Trophoblast cell (in vitro differentiated cells and primary cell): Measurements from ENCODE around the gene MYH10.

ENCODE experiments used
- DNase-seq, 2 donors: peaks; one replicate each; pipeline ENCODE4 v3.0.0-alpha.2; 2016
- H2AFZ ChIP-seq: 2 replicates; pipeline ENCODE4 v1.6.1; 2013; ENCODE audit warnings: low read length, moderate library complexity, mild to moderate bottlenecking; ENCODE audit not compliant: insufficient read depth, poor library complexity
- H2AK5ac ChIP-seq: 2 replicates; pipeline ENCODE4 v1.6.1; 2013; ENCODE audit warnings: mild to moderate bottlenecking, low read length
- H2BK120ac ChIP-seq: 2 replicates; pipeline ENCODE4 v1.6.1; 2013; ENCODE audit warnings: low read length, mild to moderate bottlenecking, moderate library complexity; ENCODE audit not compliant: insufficient read depth, poor library complexity
- H2BK12ac ChIP-seq: 2 replicates; pipeline ENCODE4 v1.6.1; 2013; ENCODE audit warnings: mild to moderate bottlenecking, low read length, moderate library complexity
- H2BK5ac ChIP-seq: 2 replicates; pipeline ENCODE4 v1.6.1; 2013; ENCODE audit warnings: low read length, low read depth, moderate library complexity, mild to moderate bottlenecking; ENCODE audit not compliant: poor library complexity
- H3K14ac ChIP-seq: 2 replicates; pipeline ENCODE4 v1.6.1; 2013; ENCODE audit warnings: mild to moderate bottlenecking, low read length
- H3K18ac ChIP-seq: 2 replicates; pipeline ENCODE4 v1.6.1; 2013; ENCODE audit warnings: mild to moderate bottlenecking, low read length
- H3K23ac ChIP-seq: 2 replicates; pipeline ENCODE4 v1.6.1; 2013; ENCODE audit warnings: low read length
- H3K27ac ChIP-seq: 2 replicates; pipeline ENCODE4 v1.5.1; 2013; ENCODE audit warnings: low read depth, mild to moderate bottlenecking, inconsistent platforms, low read length, moderate library complexity
- H3K27me3 ChIP-seq: 2 replicates; pipeline ENCODE4 v1.6.1; 2013; ENCODE audit warnings: inconsistent platforms, mild to moderate bottlenecking, low read length, moderate library complexity; ENCODE audit not compliant: insufficient read depth
- H3K36me3 ChIP-seq, 2 experiments: 1 replicate in 1 of 2; 2 replicates in 1 of 2; pipeline ENCODE4 v1.6.1; 2013; ENCODE audit warnings: low read length in 2 of 2, mild to moderate bottlenecking in 2 of 2, moderate library complexity in 1 of 2; ENCODE audit not compliant: insufficient read depth in 2 of 2, control insufficient read depth in 1 of 2
- H3K4ac ChIP-seq: 2 replicates; pipeline ENCODE4 v1.6.1; 2013; ENCODE audit warnings: low read depth, mild to moderate bottlenecking, low read length, moderate library complexity
- H3K4me1 ChIP-seq, 2 experiments: 1 replicate in 1 of 2; 2 replicates in 1 of 2; pipeline ENCODE4 v1.6.1; 2013; ENCODE audit warnings: low read length in 2 of 2, mild to moderate bottlenecking in 2 of 2, moderate library complexity in 1 of 2; ENCODE audit not compliant: insufficient read depth in 2 of 2, control insufficient read depth in 1 of 2
- H3K4me2 ChIP-seq: 2 replicates; pipeline ENCODE4 v1.6.1; 2013; ENCODE audit warnings: inconsistent platforms, mild to moderate bottlenecking, low read length, moderate library complexity
- H3K4me3 ChIP-seq: 2 replicates; pipeline ENCODE4 v1.5.1; 2013; ENCODE audit warnings: mild to moderate bottlenecking, low read depth, low read length, inconsistent platforms
- H3K79me1 ChIP-seq: one replicate; pipeline ENCODE4 v1.6.1; 2013; ENCODE audit warnings: low read length
- H3K79me2 ChIP-seq: 2 replicates; pipeline ENCODE4 v1.6.1; 2013; ENCODE audit warnings: low read length, mild to moderate bottlenecking; ENCODE audit not compliant: control insufficient read depth, insufficient read depth, poor library complexity
- H3K9ac ChIP-seq: 2 replicates; pipeline ENCODE4 v1.6.1; 2013; ENCODE audit warnings: mild to moderate bottlenecking, low read length
- H3K9me3 ChIP-seq: 2 replicates; pipeline ENCODE4 v1.6.1; 2013; ENCODE audit warnings: low read depth, mild to moderate bottlenecking, control low read depth, inconsistent platforms, low read length; ENCODE audit not compliant: insufficient read depth
- H4K12ac ChIP-seq: 2 replicates; pipeline ENCODE4 v1.6.1; 2013; ENCODE audit warnings: low read depth, mild to moderate bottlenecking, low read length, moderate library complexity
- H4K8ac ChIP-seq: 2 replicates; pipeline ENCODE4 v1.6.1; 2013; ENCODE audit warnings: low read depth, mild to moderate bottlenecking, low read length, moderate library complexity
- H4K91ac ChIP-seq: one replicate; pipeline ENCODE4 v1.6.1; 2013; ENCODE audit warnings: low read depth, mild to moderate bottlenecking, low read length, moderate library complexity
- WGBS: extraction: QIAGEN DNeasy Blood & Tissue Kit; methylation state at CpG from one replicate; pipeline ENCODE4 v1.1.7; 2013; ENCODE audit warnings: missing lambda C conversion rate; ENCODE audit not compliant: insufficient read length, insufficient coverage; ENCODE audit errors: extremely low coverage; 5-methylcytosine and 5-hydroxymethylcytosine counted together

The MYH10 gene

DNA sequence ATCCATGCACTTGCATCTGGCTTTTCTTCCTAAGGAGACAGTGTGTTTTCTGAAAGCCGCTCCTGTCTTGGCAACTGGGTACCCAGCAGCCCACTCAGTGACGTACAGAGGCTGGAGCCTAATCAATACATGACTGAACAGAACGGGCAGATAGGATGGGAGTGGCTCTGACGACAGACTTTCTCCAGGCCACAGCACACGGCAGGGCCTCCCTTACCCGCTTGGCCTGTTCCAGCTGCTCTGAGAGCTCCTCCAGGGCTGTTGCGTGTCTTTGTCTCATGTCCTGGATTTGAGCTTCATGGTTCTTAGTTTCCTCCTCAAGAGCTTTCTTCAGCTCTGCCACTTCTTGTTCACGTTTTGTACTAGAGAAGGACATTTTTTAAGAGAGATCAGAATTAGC lies 129.9 kb downstream of the MYH10 start:
- H2BK12ac ChIP-seq, result no peak overlapping the region
- H3K4me1 ChIP-seq, result no peaks in the 10 kb centered on the region
- H3K23ac ChIP-seq, result no peak overlapping the region
- H3K27me3 ChIP-seq, result no peaks in the 10 kb centered on the region
- no peak overlapping the region for H3K18ac ChIP-seq
- H3K9me3 ChIP-seq, result peaks cover 4% of the 10 kb centered on the region
- H3K79me1 ChIP-seq, result no peaks in the 10 kb centered on the region
- DNase-seq, result no peak
- H4K91ac ChIP-seq, result no peak overlapping the region
- no peak overlapping the region for H3K4ac ChIP-seq
- H3K9ac ChIP-seq, result no peak overlapping the region
- H2BK120ac ChIP-seq, result no peak overlapping the region
- no peak overlapping the region for H4K8ac ChIP-seq
- H3K36me3 ChIP-seq, result peaks cover 60 to 79% of the 10 kb centered on the region in 2 experiments
- no peak overlapping the region for H3K14ac ChIP-seq
- H4K12ac ChIP-seq, result no peak overlapping the region
- H3K27ac ChIP-seq, result no peak overlapping the region
- no CpG with 5 or more reads among the region's 8 CpGs for WGBS
- no peak overlapping the region for H2AK5ac ChIP-seq
- H2AFZ ChIP-seq, result no peak overlapping the region
- no peak overlapping the region for H3K4me3 ChIP-seq
- H2BK5ac ChIP-seq, result no peak overlapping the region
- no peak overlapping the region for H3K4me2 ChIP-seq
- H3K79me2 ChIP-seq, result no peaks in the 10 kb centered on the region

DNA sequence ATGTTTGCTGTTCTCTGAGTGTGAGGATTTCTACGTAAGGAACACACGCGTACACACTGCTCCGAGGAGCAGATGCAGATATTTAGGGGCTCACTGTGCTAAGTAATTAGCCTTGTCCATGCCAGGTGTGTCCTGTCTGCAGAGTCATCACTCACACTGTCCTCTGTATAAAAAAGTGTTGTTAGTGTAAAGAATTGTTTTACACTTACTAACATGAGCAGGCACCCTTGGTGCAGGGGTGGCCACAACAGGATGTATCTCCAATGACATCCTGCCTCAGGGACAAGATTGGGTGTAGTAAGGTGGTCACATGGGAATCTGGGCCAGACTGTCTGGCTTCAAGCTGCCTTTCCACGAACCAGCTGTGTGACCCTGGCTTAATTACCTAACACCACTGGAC lies 130.9 kb downstream of the MYH10 start:
- Histone ChIP-seq H4K91ac (no peak overlapping the region), H3K79me2 (no peaks in the 10 kb centered on the region), H2BK5ac (no peak overlapping the region), H3K4ac (no peak overlapping the region), H3K4me1 (no peaks in the 10 kb centered on the region), H2BK12ac (no peak overlapping the region), H3K23ac (no peak overlapping the region), H3K79me1 (no peaks in the 10 kb centered on the region), H3K36me3 (peaks cover 58 to 80% of the 10 kb centered on the region in 2 experiments), H3K14ac (no peak overlapping the region), H3K27me3 (no peaks in the 10 kb centered on the region), H2AFZ (no peak overlapping the region), H3K9ac (no peak overlapping the region), H3K18ac (no peak overlapping the region), H3K27ac (no peak overlapping the region), H2BK120ac (no peak overlapping the region), H3K4me3 (no peak overlapping the region), H2AK5ac (no peak overlapping the region), H4K12ac (no peak overlapping the region), H4K8ac (no peak overlapping the region), H3K9me3 (peaks cover 4% of the 10 kb centered on the region), H3K4me2 (no peak overlapping the region)
- DNase-seq, result no peak
- no CpG with 5 or more reads among the region's 5 CpGs for WGBS

DNA sequence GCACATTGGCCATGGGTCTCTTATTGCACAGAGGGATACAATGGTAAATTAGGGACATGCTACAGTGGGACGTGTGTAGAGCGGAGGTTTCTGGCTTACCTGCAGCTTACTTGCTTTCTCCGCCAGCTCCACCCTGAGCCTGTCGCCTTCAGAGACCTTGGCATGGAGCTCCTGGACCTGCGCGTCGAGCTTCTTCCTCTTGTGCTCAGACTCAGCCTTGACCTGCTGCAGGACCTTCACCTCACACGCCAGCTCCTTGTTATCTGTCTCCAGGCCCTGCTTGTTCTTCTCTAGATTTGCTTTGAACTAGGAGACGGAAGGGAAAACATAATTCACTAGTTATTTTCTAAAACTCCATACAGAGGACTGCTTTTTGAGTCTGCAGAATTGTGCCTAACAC lies 131.4 kb downstream of the MYH10 start:
- Histone ChIP-seq H3K4me2 (no peak overlapping the region), H2AFZ (no peak overlapping the region), H3K23ac (no peak overlapping the region), H3K79me1 (no peaks in the 10 kb centered on the region), H2BK120ac (no peak overlapping the region), H2BK12ac (no peak overlapping the region), H3K36me3 (peaks cover 56 to 79% of the 10 kb centered on the region in 2 experiments), H3K9ac (no peak overlapping the region), H4K12ac (no peak overlapping the region), H4K8ac (no peak overlapping the region), H2BK5ac (no peak overlapping the region), H3K18ac (no peak overlapping the region), H3K79me2 (no peaks in the 10 kb centered on the region), H3K14ac (no peak overlapping the region), H2AK5ac (no peak overlapping the region), H3K27me3 (no peaks in the 10 kb centered on the region), H3K4me3 (no peak overlapping the region), H3K4ac (no peak overlapping the region), H3K27ac (no peak overlapping the region), H3K9me3 (peaks cover 4% of the 10 kb centered on the region), H3K4me1 (no peaks in the 10 kb centered on the region), H4K91ac (no peak overlapping the region)
- DNase-seq, result no peak
- WGBS, result no CpG with 5 or more reads among the region's 9 CpGs

DNA sequence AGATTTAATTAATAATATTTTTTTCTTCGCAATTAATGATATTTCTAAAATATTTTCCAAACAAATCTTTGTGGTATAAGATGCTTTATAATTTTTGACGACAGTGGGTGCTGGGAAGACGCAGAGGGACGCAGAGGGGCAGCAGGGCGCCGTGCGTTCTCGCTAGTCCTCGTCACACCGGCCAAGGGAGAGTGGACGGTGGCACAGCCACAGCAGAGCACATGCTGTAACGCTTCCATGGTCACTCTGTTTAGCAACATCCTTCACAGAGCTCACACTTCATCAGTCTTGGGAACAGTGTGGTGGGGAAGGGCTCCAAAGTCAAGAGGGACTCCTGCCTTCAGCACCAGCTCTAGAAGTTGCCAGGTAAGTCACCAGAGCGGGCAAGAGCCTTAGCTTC lies 134.4 kb downstream of the MYH10 start:
- no CpG with 5 or more reads among the region's 13 CpGs for WGBS
- no peak overlapping the region for H3K4me3 ChIP-seq
- no peak overlapping the region for H2BK12ac ChIP-seq
- H3K9ac ChIP-seq, result no peak overlapping the region
- no peak overlapping the region for H3K23ac ChIP-seq
- no peak overlapping the region for H3K27ac ChIP-seq
- no peaks in the 10 kb centered on the region for H3K4me1 ChIP-seq
- no peak overlapping the region for H3K14ac ChIP-seq
- H3K36me3 ChIP-seq, result peaks cover 71 to 83% of the 10 kb centered on the region in 2 experiments
- no peak overlapping the region for H2BK120ac ChIP-seq
- no peak overlapping the region for H2AK5ac ChIP-seq
- H3K79me1 ChIP-seq, result no peaks in the 10 kb centered on the region
- no peaks in the 10 kb centered on the region for H3K27me3 ChIP-seq
- no peak overlapping the region for H4K91ac ChIP-seq
- no peak overlapping the region for H4K8ac ChIP-seq
- no peak overlapping the region for H3K18ac ChIP-seq
- no peak overlapping the region for H3K4me2 ChIP-seq
- H3K79me2 ChIP-seq, result no peaks in the 10 kb centered on the region
- no peaks in the 10 kb centered on the region for H3K9me3 ChIP-seq
- no peak for DNase-seq
- no peak overlapping the region for H2BK5ac ChIP-seq
- H4K12ac ChIP-seq, result no peak overlapping the region
- H2AFZ ChIP-seq, result no peak overlapping the region
- no peak overlapping the region for H3K4ac ChIP-seq
